GM12878 (cell line): ENCODE results near the gene ASB4. TPM values are rescaled to one million over a fixed set of nuclear protein-coding genes. Genes with fewer than 3 reads are reported as not detected.

Experiments used
- ATAC-seq: fragments of 200-7000 bp; cut with Tn5 transposase; 3 replicates; pipeline ENCODE4 v1.9.1; 2020; ENCODE audit warnings: mild to moderate bottlenecking, moderate library complexity
- BruUV-seq: library from RNA; stranded (reverse); fragments of 400-500 nt; replicated peaks from 2 replicates; lab custom pipeline; 2021; lab: Mats Ljungman, UMichigan
- CTCF ChIA-PET: fragments of 300-600 bp; sonication (Branson Sonifier 250); formaldehyde crosslinking; extraction: SDS; loops from one replicate; lab custom pipeline; 2021; ENCODE audit warnings: inconsistent platforms; lab: Yijun Ruan, JAX
- POLR2A ChIA-PET: fragments of 350-600 bp; formaldehyde crosslinking; extraction: SDS; loops from one replicate; lab custom pipeline; 2021; ENCODE audit warnings: inconsistent platforms; lab: Charles Lee
- RAD21 ChIA-PET: fragments of 300-600 bp; sonication (Branson Sonifier 250); formaldehyde crosslinking; loops from one replicate; lab custom pipeline; 2023; ENCODE audit warnings: antibody characterized with exemption; ENCODE audit not compliant: unreplicated experiment; lab: Charles Lee
- SMC1A ChIA-PET: fragments of 300-600 bp; sonication (Branson Sonifier 250); formaldehyde crosslinking; loops from one replicate; lab custom pipeline; 2023; ENCODE audit not compliant: unreplicated experiment, uncharacterized antibody; lab: Charles Lee
- DNase-seq: peaks from one replicate; pipeline ENCODE4 v3.0.0-alpha.2; 2011; ENCODE audit warnings: low read depth, low spot score
- FAIRE-seq: peaks from 3 replicates; lab custom pipeline; 2011; peaks lifted over from hg19 to GRCh38; lab: Jason Lieb, UNC
- H2AFZ ChIP-seq: 2 replicates; pipeline ENCODE4 v1.6.0; 2011; ENCODE audit warnings: low read depth, low read length, control low read depth; ENCODE audit not compliant: control insufficient read depth
- H3K27ac ChIP-seq: 2 replicates; pipeline ENCODE4 v1.5.1; 2011; ENCODE audit warnings: control low read depth; ENCODE audit not compliant: control insufficient read depth, insufficient read depth
- H3K27me3 ChIP-seq, 2 experiments: replicated peaks in 1 of 2; 2 replicates each; pipeline versions ENCODE4 v1.6.0 to v1.6.1; 2011; ENCODE audit warnings: low read length in 1 of 2; ENCODE audit not compliant: control insufficient read depth in 2 of 2, insufficient read depth in 2 of 2
- H3K36me3 ChIP-seq, 2 experiments: 2 replicates each; pipeline ENCODE4 v1.5.1; 2011; ENCODE audit warnings: low read length in 1 of 2; ENCODE audit not compliant: control insufficient read depth in 2 of 2, insufficient read depth in 2 of 2
- H3K4me1 ChIP-seq: 2 replicates; pipeline ENCODE4 v1.6.1; 2011; ENCODE audit warnings: mild to moderate bottlenecking, low read length, moderate library complexity, mixed read lengths; ENCODE audit not compliant: control insufficient read depth, insufficient read depth
- H3K4me2 ChIP-seq: 2 replicates; pipeline ENCODE4 v1.6.0; 2011; ENCODE audit warnings: control low read depth; ENCODE audit not compliant: control insufficient read depth, insufficient read depth
- H3K4me3 ChIP-seq: fragments of 200-600 bp; sonication (generic); 2 replicates; pipeline ENCODE4 v1.5.1; 2016
- H3K79me2 ChIP-seq: 2 replicates; pipeline ENCODE4 v1.6.0; 2011; ENCODE audit warnings: low read length; ENCODE audit not compliant: control insufficient read depth, insufficient read depth
- H3K9ac ChIP-seq: 2 replicates; pipeline ENCODE4 v1.8.0; 2011; ENCODE audit warnings: low read length, control low read depth, mixed read lengths; ENCODE audit not compliant: control insufficient read depth, insufficient read depth
- H3K9me3 ChIP-seq: replicated peaks from 3 replicates; pipeline ENCODE4 v1.5.1; 2011; ENCODE audit warnings: mild to moderate bottlenecking, low read length; ENCODE audit not compliant: control insufficient read depth, insufficient read depth
- H4K20me1 ChIP-seq: 2 replicates; pipeline ENCODE4 v1.6.0; 2011; ENCODE audit not compliant: control insufficient read depth, insufficient read depth
- ESRRA ChIP-seq: IDR thresholded peaks from 2 replicates; pipeline ENCODE4 v1.6.1; 2012; ENCODE audit warnings: mild to moderate bottlenecking, low read length, improper control_type of control experiment
- IRF4 ChIP-seq: IDR thresholded peaks from 2 replicates; pipeline ENCODE4 v1.6.1; 2011; ENCODE audit warnings: low read depth, low read length
- KLF5 ChIP-seq: fragments of 450-650 bp; IDR thresholded peaks from 2 replicates; pipeline ENCODE4 v1.6.1; 2014; ENCODE audit warnings: mild to moderate bottlenecking; ENCODE audit not compliant: partially characterized antibody
- MEF2B ChIP-seq: fragments of 450-650 bp; IDR thresholded peaks from 2 replicates; pipeline ENCODE4 v1.6.1; 2018; ENCODE audit warnings: mild to moderate bottlenecking, moderate library complexity; ENCODE audit not compliant: partially characterized antibody, poor library complexity, severe bottlenecking
- PAX8 ChIP-seq: fragments of 450-650 bp; IDR thresholded peaks from 2 replicates; pipeline ENCODE4 v1.6.1; 2017; ENCODE audit warnings: mild to moderate bottlenecking, moderate library complexity
- PML ChIP-seq: IDR thresholded peaks from 2 replicates; pipeline ENCODE4 v1.6.1; 2012; ENCODE audit warnings: low read length, inconsistent platforms
- RB1 ChIP-seq: fragments of 450-650 bp; formaldehyde crosslinking; IDR thresholded peaks from 2 replicates; pipeline ENCODE4 v1.6.1; 2017; ENCODE audit warnings: mild to moderate bottlenecking, borderline replicate concordance
- SREBF1 ChIP-seq: IDR thresholded peaks from 2 replicates; pipeline ENCODE4 v1.6.1; 2012; ENCODE audit warnings: mild to moderate bottlenecking, low read length
- whole genome bisulfite sequencing: methylation state at CpG from one replicate; pipeline ENCODE4 v1.1.6; 2016; ENCODE audit warnings: low lambda C conversion rate; ENCODE audit not compliant: insufficient replicate concordance, insufficient coverage; ENCODE audit errors: missing lambda C conversion rate; 5-methylcytosine and 5-hydroxymethylcytosine counted together
- in situ Hi-C: fragments of 300-500 bp; cut with MboI; formaldehyde crosslinking; loops from 9 replicates; pipeline ENCODE4 v1.14.3; 2018; ENCODE audit warnings: mixed read lengths
- intact Hi-C: fragments of 100-400 bp; cut with micrococcal nuclease; formaldehyde crosslinking; loops from one replicate; pipeline ENCODE4 v1.14.2; 2022; ENCODE audit not compliant: unreplicated experiment
- polyA plus RNA-seq, 11 experiments: library from polyadenylated mRNA; depleted of rRNA in 4 of 11; unstranded in 6 of 11; stranded (reverse) in 5 of 11; fragments of >200 nt; fragmentation: Nextera tagmentation in 4 of 11; fragmentation: Illumina TruSeq in 1 of 11; extraction: Ambion mirVana in 4 of 11; extraction: Trizol in 1 of 11; gene quantifications; 1 replicate in 1 of 11; 2 replicates in 10 of 11; pipeline versions ENCODE4 v1.2.1 to v1.2.3, GENCODE V29; 2011 to 2016; ENCODE audit warnings: inconsistent platforms in 2 of 11, missing spikeins in 2 of 11, low read depth in 1 of 11
- total RNA-seq, 4 experiments: library from RNA; depleted of rRNA in 3 of 4; stranded (reverse); fragments of >200 nt in 3 of 4; fragmentation: Illumina TruSeq in 1 of 4; extraction: Trizol in 1 of 4; gene quantifications; 2 replicates each; pipeline versions ENCODE4 v1.2.1 to v1.2.3, GENCODE V29; 2013 to 2021
- TF ChIP-seq, protein P1 (sequence below): IDR thresholded peaks from 2 replicates; pipeline ENCODE4 v1.6.1; 2012; ENCODE audit warnings: low read depth, low read length, improper control_type of control experiment
- TF ChIP-seq, protein P2 (sequence below): fragments of 450-650 bp; IDR thresholded peaks from 2 replicates; pipeline ENCODE4 v1.6.1; 2016; ENCODE audit warnings: mild to moderate bottlenecking
- TF ChIP-seq, protein P3 (sequence below): IDR thresholded peaks from 2 replicates; pipeline ENCODE4 v1.6.1; 2012; ENCODE audit warnings: low read depth, low read length, improper control_type of control experiment

Gene ASB4
- total and polyA plus RNA-seq, 10 of the 15 experiments (the other 5 are each of a cell fraction or from before 2014, with no cell fraction given): 0.12 to 1.1 TPM; not detected in 8

DNA sequence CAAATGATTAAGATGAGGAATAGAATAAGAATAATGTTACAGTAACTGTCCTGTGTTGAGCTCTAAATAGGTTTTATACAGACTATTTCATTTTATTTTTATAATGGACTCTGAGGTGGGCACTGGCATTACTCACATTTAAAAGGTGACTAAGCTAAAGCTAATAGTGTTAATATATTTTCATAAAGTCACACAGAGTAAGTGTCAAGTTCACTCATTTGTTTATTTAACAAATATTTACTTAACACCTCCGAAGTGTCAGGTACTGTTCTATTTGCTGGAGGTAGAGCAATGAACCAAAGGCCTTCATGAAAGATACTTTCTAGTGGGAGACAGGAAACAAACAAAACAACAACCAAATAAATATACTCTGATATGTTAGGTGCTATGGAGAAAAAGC, 44.0 kb downstream of the ASB4 start:
- no peak for FAIRE-seq
- H3K4me2 ChIP-seq: no peak overlapping the region
- no peaks in the 10 kb centered on the region for H4K20me1 ChIP-seq
- H3K4me3 ChIP-seq: no peak overlapping the region
- no peak overlapping the region for H3K9ac ChIP-seq
- H3K27ac ChIP-seq: no peak overlapping the region
- ChIA-PET SMC1A (interaction anchor here (1.0 to 23.7 kb wide), 17 partner anchors 9 to 341 kb away, joined by 3 to 448 read pairs (median 9); no protein-coding TSS in a partner anchor), RAD21 (interaction anchor here (0.6 to 8.2 kb wide), 11 partner anchors 9 to 958 kb away, joined by 3 to 207 read pairs (median 10); no protein-coding TSS in a partner anchor), CTCF (interaction anchor here (0.8 to 17.8 kb wide), 15 partner anchors 11 to 1080 kb away, joined by 3 to 655 read pairs (median 4); no protein-coding TSS in a partner anchor)
- 38% methylated on average over 1 of the region's 1 CpG for WGBS
- no peak for DNase-seq
- H3K4me1 ChIP-seq: no peaks in the 10 kb centered on the region
- in situ Hi-C loops: no loop called here
- H3K79me2 ChIP-seq: no peaks in the 10 kb centered on the region
- BruUV-seq: no TSS peak
- no peaks in the 10 kb centered on the region for H3K27me3 ChIP-seq
- no peaks in the 10 kb centered on the region for H3K36me3 ChIP-seq
- no peak overlapping the region for H2AFZ ChIP-seq
- TF ChIP-seq, protein P1, sequence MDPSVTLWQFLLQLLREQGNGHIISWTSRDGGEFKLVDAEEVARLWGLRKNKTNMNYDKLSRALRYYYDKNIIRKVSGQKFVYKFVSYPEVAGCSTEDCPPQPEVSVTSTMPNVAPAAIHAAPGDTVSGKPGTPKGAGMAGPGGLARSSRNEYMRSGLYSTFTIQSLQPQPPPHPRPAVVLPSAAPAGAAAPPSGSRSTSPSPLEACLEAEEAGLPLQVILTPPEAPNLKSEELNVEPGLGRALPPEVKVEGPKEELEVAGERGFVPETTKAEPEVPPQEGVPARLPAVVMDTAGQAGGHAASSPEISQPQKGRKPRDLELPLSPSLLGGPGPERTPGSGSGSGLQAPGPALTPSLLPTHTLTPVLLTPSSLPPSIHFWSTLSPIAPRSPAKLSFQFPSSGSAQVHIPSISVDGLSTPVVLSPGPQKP: no peak
- TF ChIP-seq, protein P2, sequence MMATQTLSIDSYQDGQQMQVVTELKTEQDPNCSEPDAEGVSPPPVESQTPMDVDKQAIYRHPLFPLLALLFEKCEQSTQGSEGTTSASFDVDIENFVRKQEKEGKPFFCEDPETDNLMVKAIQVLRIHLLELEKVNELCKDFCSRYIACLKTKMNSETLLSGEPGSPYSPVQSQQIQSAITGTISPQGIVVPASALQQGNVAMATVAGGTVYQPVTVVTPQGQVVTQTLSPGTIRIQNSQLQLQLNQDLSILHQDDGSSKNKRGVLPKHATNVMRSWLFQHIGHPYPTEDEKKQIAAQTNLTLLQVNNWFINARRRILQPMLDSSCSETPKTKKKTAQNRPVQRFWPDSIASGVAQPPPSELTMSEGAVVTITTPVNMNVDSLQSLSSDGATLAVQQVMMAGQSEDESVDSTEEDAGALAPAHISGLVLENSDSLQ: no peak
- TF ChIP-seq RB1 (no peak), IRF4 (no peak), ESRRA (no peak), SREBF1 (no peak), MEF2B (no peak), PAX8 (no peak), PML (no peak), KLF5 (no peak)
- TF ChIP-seq, protein P3, sequence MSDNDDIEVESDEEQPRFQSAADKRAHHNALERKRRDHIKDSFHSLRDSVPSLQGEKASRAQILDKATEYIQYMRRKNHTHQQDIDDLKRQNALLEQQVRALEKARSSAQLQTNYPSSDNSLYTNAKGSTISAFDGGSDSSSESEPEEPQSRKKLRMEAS: no peak
- TF ChIP-seq, all 136 proteins: peak for 0
- intact Hi-C loops: loop anchor here (5.0 kb wide), 1 partner anchor 343 kb away; no protein-coding TSS in a partner anchor
- POLR2A ChIA-PET: interaction anchor here (1.4 kb wide), 1 partner anchor 15 kb away, joined by 4 read pairs; no protein-coding TSS in a partner anchor
- no peaks in the 10 kb centered on the region for H3K9me3 ChIP-seq
- no peak for ATAC-seq
